Astrocyte of the cerebellum (primary cell): Measurements from ENCODE around the gene WNT3A.
"Not testable (repeated sequence)": the region's sequence is repeated elsewhere in the genome, so short reads cannot be mapped to it uniquely, and the experiment has no call there.

Experiments
- DNase-seq: peaks from one replicate; pipeline ENCODE4 v3.0.0-alpha.2; 2011; ENCODE audit warnings: low read depth
- H3K4me3 ChIP-seq: 2 replicates; pipeline ENCODE4 v1.5.1; 2011; ENCODE audit warnings: mild to moderate bottlenecking, low read depth, low read length, moderate library complexity
- in situ Hi-C: cut with HindIII; loops from 2 replicates; pipeline ENCODE4 v1.10.0; 2017; ENCODE audit warnings: low sequenced_read_pairs
- TF ChIP-seq, protein P1 (sequence below): IDR thresholded peaks from 2 replicates; pipeline ENCODE4 v1.5.1; 2012; ENCODE audit warnings: low read length, low read depth, moderate library complexity, mild to moderate bottlenecking; ENCODE audit errors: missing control alignments

WNT3A gene

DNA sequence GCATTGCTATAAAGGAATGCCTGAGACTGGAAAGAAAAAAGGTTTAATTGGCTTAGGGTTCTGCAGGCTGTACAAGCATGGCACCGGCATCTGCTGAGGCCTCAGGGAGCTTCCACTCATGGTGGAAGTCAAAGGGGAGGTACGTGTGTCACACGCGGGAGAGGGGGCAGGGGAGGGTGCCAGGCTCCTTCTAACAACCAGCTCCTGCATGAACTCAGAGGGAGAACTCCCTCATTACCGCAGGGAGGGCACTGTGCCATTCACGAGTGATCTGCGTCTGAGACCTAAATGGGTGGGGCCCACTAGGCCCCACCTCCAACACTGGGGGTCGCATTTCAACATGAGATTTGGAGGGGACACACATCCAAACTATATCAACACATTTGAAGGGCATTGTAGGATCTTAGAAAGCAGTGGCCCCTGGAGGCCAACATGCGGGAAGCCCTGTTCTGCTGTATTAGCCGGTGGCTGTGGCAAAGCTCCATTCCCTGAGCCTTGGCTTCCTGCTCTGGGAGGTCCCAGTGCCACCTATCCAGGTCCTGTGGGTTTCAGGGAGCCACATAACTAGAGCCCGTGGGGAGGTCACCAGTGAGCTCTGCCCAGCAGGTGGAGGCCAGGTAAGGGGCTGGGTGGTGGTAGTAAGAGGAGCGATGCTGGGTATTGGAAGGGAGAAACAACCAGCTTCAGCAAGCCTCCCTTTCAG is 10.0 kb downstream of the WNT3A start:
- no peak for DNase-seq
- in situ Hi-C loops, result no loop called here
- H3K4me3 ChIP-seq, result no peak overlapping the region
- TF ChIP-seq, protein P1, sequence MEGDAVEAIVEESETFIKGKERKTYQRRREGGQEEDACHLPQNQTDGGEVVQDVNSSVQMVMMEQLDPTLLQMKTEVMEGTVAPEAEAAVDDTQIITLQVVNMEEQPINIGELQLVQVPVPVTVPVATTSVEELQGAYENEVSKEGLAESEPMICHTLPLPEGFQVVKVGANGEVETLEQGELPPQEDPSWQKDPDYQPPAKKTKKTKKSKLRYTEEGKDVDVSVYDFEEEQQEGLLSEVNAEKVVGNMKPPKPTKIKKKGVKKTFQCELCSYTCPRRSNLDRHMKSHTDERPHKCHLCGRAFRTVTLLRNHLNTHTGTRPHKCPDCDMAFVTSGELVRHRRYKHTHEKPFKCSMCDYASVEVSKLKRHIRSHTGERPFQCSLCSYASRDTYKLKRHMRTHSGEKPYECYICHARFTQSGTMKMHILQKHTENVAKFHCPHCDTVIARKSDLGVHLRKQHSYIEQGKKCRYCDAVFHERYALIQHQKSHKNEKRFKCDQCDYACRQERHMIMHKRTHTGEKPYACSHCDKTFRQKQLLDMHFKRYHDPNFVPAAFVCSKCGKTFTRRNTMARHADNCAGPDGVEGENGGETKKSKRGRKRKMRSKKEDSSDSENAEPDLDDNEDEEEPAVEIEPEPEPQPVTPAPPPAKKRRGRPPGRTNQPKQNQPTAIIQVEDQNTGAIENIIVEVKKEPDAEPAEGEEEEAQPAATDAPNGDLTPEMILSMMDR, result no peak

DNA sequence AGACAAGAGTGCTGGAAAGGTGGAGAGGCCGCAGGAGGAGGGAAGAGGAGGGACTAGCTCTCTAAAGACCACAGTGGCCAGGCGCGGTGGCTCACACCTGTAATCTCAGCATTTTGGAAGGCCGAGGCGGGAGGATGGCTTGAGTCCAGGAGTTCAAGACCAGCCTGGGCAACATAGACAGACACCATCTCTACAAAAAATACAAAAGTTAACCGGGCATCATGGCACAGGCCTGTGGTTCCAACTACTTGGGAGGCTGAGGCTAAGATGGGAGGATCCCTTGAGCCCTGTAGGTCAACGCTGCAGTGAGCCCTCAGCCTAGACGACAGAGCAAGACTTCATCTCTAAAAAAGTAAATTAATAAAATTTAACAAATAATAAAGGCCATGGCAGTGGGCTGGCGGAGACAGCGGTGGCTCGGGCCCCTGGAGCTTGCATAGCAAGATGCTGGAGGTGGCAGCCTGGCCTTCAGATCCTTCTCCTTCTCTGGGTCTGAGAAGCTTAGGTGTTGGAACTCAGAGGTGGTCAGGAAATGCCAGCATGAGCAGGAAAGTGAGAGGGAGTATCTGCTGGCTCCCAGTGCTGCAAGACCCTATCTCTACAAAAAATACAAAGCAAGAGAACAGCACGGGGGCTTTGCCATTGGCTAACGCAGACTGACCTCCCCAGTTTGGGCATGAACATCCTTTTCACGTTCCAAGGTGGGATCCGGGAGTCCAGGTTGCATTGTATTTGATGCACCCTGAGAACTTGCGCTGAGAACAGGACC is 10.7 kb downstream of the WNT3A start:
- no peak for DNase-seq
- no peak overlapping the region for H3K4me3 ChIP-seq
- in situ Hi-C loops, result no loop called here
- TF ChIP-seq, protein P1, result no peak

DNA sequence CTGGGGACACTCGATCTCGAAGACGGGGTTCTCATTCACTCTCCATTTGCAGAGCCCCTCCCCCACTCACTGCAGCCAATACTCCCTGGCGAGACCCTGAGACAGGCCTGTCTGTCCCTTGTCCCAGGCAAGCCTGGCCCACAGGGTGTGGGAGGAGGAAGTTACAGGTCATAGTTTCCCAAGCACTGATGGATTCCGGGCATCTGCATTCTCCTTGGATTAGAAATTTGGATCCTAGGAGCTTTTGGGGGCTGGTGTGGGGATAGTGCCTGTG is 11.3 kb downstream of the WNT3A start:
- no peak overlapping the region for H3K4me3 ChIP-seq
- no peak for DNase-seq
- TF ChIP-seq, protein P1, result no peak
- in situ Hi-C loops, result no loop called here

DNA sequence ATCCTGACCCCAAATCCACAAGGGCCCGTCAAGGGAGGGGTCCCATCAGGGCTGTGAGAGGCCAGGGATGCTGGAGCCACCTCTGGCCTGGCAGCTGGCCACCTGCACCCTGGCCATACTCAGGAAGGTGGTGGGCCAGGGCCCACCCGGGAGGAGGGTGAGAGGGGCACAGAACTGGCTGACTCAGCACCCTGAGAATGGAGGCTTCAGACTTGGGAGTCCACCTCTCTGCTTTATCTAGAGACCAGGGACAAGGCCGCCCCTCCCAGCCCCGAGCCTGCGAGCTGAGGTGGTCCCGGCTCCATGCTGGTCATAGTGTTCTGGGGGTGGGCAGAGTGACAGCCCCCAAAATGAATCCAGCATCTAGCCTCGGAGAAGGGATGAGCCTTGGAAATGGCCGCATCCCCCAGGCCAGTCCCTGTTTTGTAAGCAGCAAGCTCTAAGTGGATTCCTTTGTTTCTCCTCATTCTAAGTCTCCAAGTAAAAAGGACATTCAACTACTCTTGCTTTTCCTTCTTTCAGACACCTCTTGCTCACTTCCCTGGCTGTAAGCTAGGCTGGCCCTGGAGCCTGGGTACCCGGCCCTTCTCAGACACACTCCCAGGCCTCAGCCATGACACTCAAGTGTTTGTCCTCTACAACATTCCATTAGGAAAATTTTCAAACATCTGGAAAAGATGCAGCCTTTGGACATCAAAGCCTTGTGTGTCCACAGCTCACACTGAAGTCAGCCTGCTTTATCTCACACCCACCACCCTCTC is 12.3 kb downstream of the WNT3A start:
- DNase-seq, result no peak
- in situ Hi-C loops, result no loop called here
- TF ChIP-seq, protein P1, result no peak
- H3K4me3 ChIP-seq, result no peak overlapping the region

DNA sequence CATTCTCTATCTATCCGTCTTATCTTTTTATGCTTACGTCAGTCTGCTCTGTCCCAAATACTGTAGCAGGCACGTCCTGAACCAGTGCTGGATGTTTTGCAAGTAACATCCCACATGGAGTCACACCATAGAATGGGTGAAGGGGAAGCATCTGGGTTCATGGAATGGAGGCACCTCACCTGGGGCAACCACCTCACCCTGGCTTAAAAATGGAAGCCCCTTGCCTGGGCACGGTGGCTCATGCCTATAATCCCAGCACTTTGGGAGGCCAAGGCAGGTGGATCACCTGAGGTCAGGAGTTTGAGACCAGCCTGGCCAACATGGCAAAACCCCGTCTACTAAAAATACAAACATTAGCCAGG is 12.9 kb downstream of the WNT3A start:
- H3K4me3 ChIP-seq, DNase-seq, in situ Hi-C loops: not testable (repeated sequence)

DNA sequence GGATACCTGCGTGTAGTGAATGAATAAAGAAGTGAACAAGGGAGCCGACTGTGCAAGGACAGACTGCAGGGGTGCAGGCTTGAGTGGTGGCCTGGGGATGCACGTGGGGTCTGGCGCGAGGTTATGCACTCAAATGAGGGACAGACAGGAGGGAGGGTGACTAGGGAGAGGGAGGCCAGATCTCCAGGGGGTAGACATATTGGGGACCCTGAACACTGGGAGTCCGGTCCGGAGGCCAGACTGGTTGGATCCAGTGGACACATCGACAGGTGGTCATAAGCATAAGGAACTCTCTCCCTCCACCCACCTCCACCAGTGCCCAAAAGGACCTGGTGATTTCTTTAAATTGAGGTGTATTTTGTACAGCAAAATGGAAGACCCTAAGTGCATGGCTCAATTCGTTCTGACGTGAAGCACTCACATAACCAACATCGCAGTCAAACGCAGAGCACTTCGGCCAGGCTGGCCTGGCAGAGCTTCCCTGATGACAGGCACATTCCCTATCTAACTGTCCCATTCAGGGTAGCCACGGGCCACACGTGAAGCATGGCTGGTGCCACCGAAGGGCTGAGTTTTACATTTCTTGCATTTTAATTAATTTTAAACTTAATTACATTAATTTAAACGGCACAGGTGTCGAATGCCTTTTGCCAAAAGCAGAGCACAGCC is 14.0 kb downstream of the WNT3A start:
- in situ Hi-C loops, result no loop called here
- TF ChIP-seq, protein P1, result no peak
- no peak overlapping the region for H3K4me3 ChIP-seq
- DNase-seq, result no peak
